HEK293T (cell line): Measurements from ENCODE around the gene ZIC2.
"Not testable (repeated sequence)": the region's sequence is repeated elsewhere in the genome, so short reads cannot be mapped to it uniquely, and the experiment has no call there.

ENCODE experiments used
- CTBP1 ChIP-seq: fragments of 450-650 bp; IDR thresholded peaks from 2 replicates; pipeline ENCODE4 v1.6.1; 2016; ENCODE audit warnings: borderline replicate concordance
- ELF4 ChIP-seq: fragments of 450-650 bp; IDR thresholded peaks from 2 replicates; pipeline ENCODE4 v1.6.1; 2017; ENCODE audit warnings: antibody characterized with exemption
- FOXA1 ChIP-seq: fragments of 450-650 bp; IDR thresholded peaks from 2 replicates; pipeline ENCODE4 v1.6.1; 2016; ENCODE audit warnings: mild to moderate bottlenecking
- FOXM1 ChIP-seq: fragments of 450-650 bp; IDR thresholded peaks from 2 replicates; pipeline ENCODE4 v1.6.1; 2017; ENCODE audit warnings: mild to moderate bottlenecking, borderline replicate concordance
- LEF1 ChIP-seq: fragments of 450-650 bp; IDR thresholded peaks from 2 replicates; pipeline ENCODE4 v1.6.1; 2017; ENCODE audit warnings: mild to moderate bottlenecking, borderline replicate concordance
- NFRKB ChIP-seq: fragments of 450-650 bp; IDR thresholded peaks from 2 replicates; pipeline ENCODE4 v1.6.1; 2016; ENCODE audit warnings: mild to moderate bottlenecking, moderate library complexity
- SP1 ChIP-seq: fragments of 450-650 bp; IDR thresholded peaks from 2 replicates; pipeline ENCODE4 v1.6.1; 2017
- SUZ12 ChIP-seq: fragments of 450-650 bp; IDR thresholded peaks from 2 replicates; pipeline ENCODE4 v1.6.1; 2016; ENCODE audit warnings: mild to moderate bottlenecking
- TARDBP ChIP-seq: fragments of 450-650 bp; IDR thresholded peaks from 2 replicates; pipeline ENCODE4 v1.6.1; 2016
- ZNF384 ChIP-seq: fragments of 450-650 bp; IDR thresholded peaks from 2 replicates; pipeline ENCODE4 v1.6.1; 2016
- TF ChIP-seq, protein P1 (sequence below): fragments of 450-650 bp; IDR thresholded peaks from 2 replicates; pipeline ENCODE4 v1.6.1; 2016

DNA sequence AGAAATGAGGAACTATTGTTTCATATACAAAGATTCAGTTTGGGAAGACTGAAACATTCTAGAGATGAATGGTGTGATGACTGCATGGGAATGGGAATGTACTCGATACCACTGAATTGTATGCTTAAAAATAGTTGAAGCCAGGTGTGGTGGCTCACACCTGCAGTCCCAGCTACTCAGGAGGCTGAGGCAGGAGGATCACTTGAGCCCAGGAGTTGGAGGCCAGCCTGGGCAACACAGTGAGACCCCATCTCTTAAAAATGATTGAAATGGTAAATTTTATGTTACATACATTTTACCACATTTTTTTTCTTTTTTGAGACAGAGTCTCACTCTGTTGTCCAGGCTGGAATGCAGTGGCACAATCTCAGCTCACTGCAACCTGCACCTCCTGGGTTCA is 29.9 kb upstream of the ZIC2 start:
- TF ChIP-seq, protein P1, sequence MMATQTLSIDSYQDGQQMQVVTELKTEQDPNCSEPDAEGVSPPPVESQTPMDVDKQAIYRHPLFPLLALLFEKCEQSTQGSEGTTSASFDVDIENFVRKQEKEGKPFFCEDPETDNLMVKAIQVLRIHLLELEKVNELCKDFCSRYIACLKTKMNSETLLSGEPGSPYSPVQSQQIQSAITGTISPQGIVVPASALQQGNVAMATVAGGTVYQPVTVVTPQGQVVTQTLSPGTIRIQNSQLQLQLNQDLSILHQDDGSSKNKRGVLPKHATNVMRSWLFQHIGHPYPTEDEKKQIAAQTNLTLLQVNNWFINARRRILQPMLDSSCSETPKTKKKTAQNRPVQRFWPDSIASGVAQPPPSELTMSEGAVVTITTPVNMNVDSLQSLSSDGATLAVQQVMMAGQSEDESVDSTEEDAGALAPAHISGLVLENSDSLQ, result not testable (repeated sequence)
- not testable (repeated sequence) for TF ChIP-seq ELF4, FOXA1, FOXM1, ZNF384, NFRKB, LEF1, SP1, SUZ12, CTBP1, TARDBP
